ENCODE results near the gene KRTAP10-7.
"Not testable (repeated sequence)": the region's sequence is repeated elsewhere in the genome, so short reads cannot be mapped to it uniquely, and the experiment has no call there.

KRTAP10-7 gene

GRCh38 chr21:44636209-44637017, 36.0 kb downstream of the KRTAP10-7 start:
- no peak for DNase-seq (ENCODE audit: low spot score)

- DNase-seq (ENCODE audit: low spot score): no peak
Observed at GRCh38 chr21:44637018-44637850, 36.8 kb downstream of the KRTAP10-7 start, which contains the start of gene KRTAP10-10. Gene KRTAP10-10 (plus strand): TSS chr21:44637356. CDS start chr21:44637418, 62 bp downstream.

- not testable (repeated sequence) for DNase-seq (ENCODE audit: low spot score)
Observed at GRCh38 chr21:44637851-44638348, 37.5 kb downstream of the KRTAP10-7 start.

- not testable (repeated sequence) for DNase-seq (ENCODE audit: low spot score)
Observed at GRCh38 chr21:44638506-44639330, 38.3 kb downstream of the KRTAP10-7 start.

GRCh38 chr21:44639331-44639655, 38.9 kb downstream of the KRTAP10-7 start:
- no peak for DNase-seq (ENCODE audit: low spot score)

GRCh38 chr21:44640761-44641160, 40.4 kb downstream of the KRTAP10-7 start:
- no peak for DNase-seq (ENCODE audit: low spot score)

- no peak for DNase-seq (ENCODE audit: low spot score)
Observed at GRCh38 chr21:44643741-44644310, 43.4 kb downstream of the KRTAP10-7 start.

- DNase-seq (ENCODE audit: low spot score): no peak
Observed at GRCh38 chr21:44644878-44645277, 44.5 kb downstream of the KRTAP10-7 start.

GRCh38 chr21:44646366-44647221, 46.2 kb downstream of the KRTAP10-7 start, which contains the start of gene KRTAP10-11:
Gene KRTAP10-11 (plus strand): TSS chr21:44646414. CDS start chr21:44646459, 45 bp downstream.
- DNase-seq (ENCODE audit: low spot score): not testable (repeated sequence)

- DNase-seq (ENCODE audit: low spot score): no peak
Observed at GRCh38 chr21:44647222-44647552, 46.8 kb downstream of the KRTAP10-7 start.

GRCh38 chr21:44648557-44649311, 48.3 kb downstream of the KRTAP10-7 start:
- no peak for DNase-seq (ENCODE audit: low spot score)

GRCh38 chr21:44649521-44650100, 49.2 kb downstream of the KRTAP10-7 start:
- DNase-seq (ENCODE audit: low spot score): no peak

GRCh38 chr21:44650265-44650972, 50.0 kb downstream of the KRTAP10-7 start:
- no peak for DNase-seq (ENCODE audit: low spot score)

- no peak for DNase-seq (ENCODE audit: low spot score)
Observed at GRCh38 chr21:44650973-44651675, 50.7 kb downstream of the KRTAP10-7 start.

All from HuH-7 (cell line).